H1 (cell line): ENCODE data around the gene PROX2. TPM values are rescaled to one million over a fixed set of nuclear protein-coding genes. Genes with fewer than 3 reads are reported as not detected.

Source experiments
- CTCF ChIA-PET: fragments of 300-600 bp; sonication (Branson Sonifier 250); formaldehyde crosslinking; loops from one replicate; lab custom pipeline; 2021; ENCODE audit not compliant: partially characterized antibody; lab: Charles Lee
- POLR2A ChIA-PET: fragments of 300-600 bp; sonication (Branson Sonifier 250); formaldehyde crosslinking; loops from one replicate; lab custom pipeline; 2021; ENCODE audit warnings: inconsistent platforms; ENCODE audit not compliant: partially characterized antibody; lab: Charles Lee
- DNase-seq, 2 experiments: peaks; one replicate each; pipeline versions ENCODE4 v3.0.0 to v3.0.0-alpha.2; 2010 to 2022; ENCODE audit warnings: low spot score in 2 of 2, low read depth in 1 of 2, mixed read lengths in 1 of 2
- FAIRE-seq: peaks from 2 replicates; lab custom pipeline; 2011; peaks lifted over from hg19 to GRCh38; lab: Jason Lieb, UNC
- H2AFZ ChIP-seq: 2 replicates; pipeline ENCODE4 v1.8.1; 2012; ENCODE audit warnings: low read length, inconsistent platforms
- H2AK5ac ChIP-seq: 2 replicates; pipeline ENCODE4 v1.6.1; 2013; ENCODE audit warnings: low read depth, low read length
- H2BK120ac ChIP-seq: replicated peaks from 2 replicates; pipeline ENCODE3; 2013; ENCODE audit warnings: low read depth, low read length, inconsistent platforms
- H2BK12ac ChIP-seq: 2 replicates; pipeline ENCODE4 v1.6.1; 2013; ENCODE audit warnings: low read depth, low read length
- H2BK15ac ChIP-seq: 2 replicates; pipeline ENCODE4 v1.6.1; 2013; ENCODE audit warnings: low read length
- H2BK20ac ChIP-seq: 2 replicates; pipeline ENCODE4 v1.6.1; 2013; ENCODE audit warnings: low read length
- H2BK5ac ChIP-seq: 2 replicates; pipeline ENCODE4 v1.6.1; 2013; ENCODE audit warnings: low read depth, low read length
- H3K14ac ChIP-seq: 2 replicates; pipeline ENCODE4 v1.6.1; 2013; ENCODE audit warnings: inconsistent platforms; ENCODE audit not compliant: insufficient read length
- H3K18ac ChIP-seq: 2 replicates; pipeline ENCODE4 v1.6.1; 2013; ENCODE audit warnings: low read length; ENCODE audit errors: extremely low read depth
- H3K23ac ChIP-seq: 2 replicates; pipeline ENCODE4 v1.6.1; 2013; ENCODE audit warnings: inconsistent platforms; ENCODE audit not compliant: insufficient read length
- H3K23me2 ChIP-seq: 2 replicates; pipeline ENCODE4 v1.6.1; 2013; ENCODE audit warnings: low read depth, low read length
- H3K27ac ChIP-seq: 2 replicates; pipeline ENCODE4 v1.6.1; 2011; ENCODE audit warnings: low read depth, low read length, inconsistent platforms
- H3K27me3 ChIP-seq, 4 experiments: replicated peaks in 1 of 4; 1 replicate in 1 of 4; 2 replicates in 3 of 4; pipeline versions ENCODE4 v1.6.1 to v1.8.1; 2011 to 2013; ENCODE audit warnings: low read length in 3 of 4, mild to moderate bottlenecking in 3 of 4, inconsistent platforms in 2 of 4, mixed read lengths in 2 of 4, moderate library complexity in 1 of 4; ENCODE audit not compliant: control insufficient read depth in 3 of 4, insufficient read depth in 3 of 4; ENCODE audit errors: extremely low read depth in 1 of 4
- H3K36me3 ChIP-seq, 4 experiments: 2 replicates each; pipeline versions ENCODE4 v1.6.1 to v1.8.1; 2011 to 2013; ENCODE audit warnings: mild to moderate bottlenecking in 4 of 4, low read length in 3 of 4, moderate library complexity in 2 of 4, control low read depth in 1 of 4, inconsistent platforms in 1 of 4; ENCODE audit not compliant: insufficient read depth in 4 of 4, control insufficient read depth in 2 of 4
- H3K4ac ChIP-seq: replicated peaks from 2 replicates; pipeline ENCODE3; 2013; ENCODE audit warnings: low read length, low read depth, mixed read lengths, inconsistent platforms; ENCODE audit not compliant: insufficient read length
- H3K4me1 ChIP-seq, 4 experiments: replicated peaks in 1 of 4; 1 replicate in 1 of 4; 2 replicates in 3 of 4; pipeline versions ENCODE4 v1.6.1 to v1.8.1; 2011 to 2013; ENCODE audit warnings: low read length in 3 of 4, inconsistent platforms in 2 of 4, mixed read lengths in 1 of 4; ENCODE audit not compliant: insufficient read depth in 4 of 4, control insufficient read depth in 3 of 4
- H3K4me2 ChIP-seq, 2 experiments: 2 replicates each; pipeline versions ENCODE4 v1.6.1 to v1.8.1; 2011 to 2013; ENCODE audit warnings: low read depth in 2 of 2, low read length in 2 of 2, control low read depth in 1 of 2, inconsistent platforms in 1 of 2, mild to moderate bottlenecking in 1 of 2; ENCODE audit not compliant: insufficient read depth in 1 of 2
- H3K4me3 ChIP-seq, 4 experiments: fragments of 200-600, 300-600 bp in 1 of 4; sonication (generic), shearing (Covaris generic), sonication (Bioruptor Twin) in 1 of 4; 2 replicates each; pipeline versions ENCODE4 v1.5.1 to v1.8.1; 2011 to 2016; ENCODE audit warnings: low read length in 4 of 4, low read depth in 3 of 4, control low read depth in 2 of 4, inconsistent platforms in 2 of 4, mild to moderate bottlenecking in 2 of 4, mixed read lengths in 1 of 4, moderate library complexity in 1 of 4; ENCODE audit not compliant: insufficient read depth in 2 of 4; ENCODE audit errors: extremely low read depth in 1 of 4
- H3K56ac ChIP-seq: replicated peaks from 2 replicates; pipeline ENCODE3; 2013; ENCODE audit warnings: low read depth, mild to moderate bottlenecking, mixed read lengths, low read length, inconsistent platforms; ENCODE audit not compliant: insufficient read length
- H3K79me1 ChIP-seq: 2 replicates; pipeline ENCODE4 v1.6.1; 2013; ENCODE audit warnings: low read depth, low read length, control low read depth
- H3K79me2 ChIP-seq, 2 experiments: 2 replicates each; pipeline versions ENCODE4 v1.6.1 to v1.8.1; 2012 to 2013; ENCODE audit warnings: low read length in 2 of 2, mild to moderate bottlenecking in 2 of 2, inconsistent platforms in 1 of 2; ENCODE audit not compliant: insufficient read depth in 2 of 2, control insufficient read depth in 1 of 2
- H3K9ac ChIP-seq, 4 experiments: replicated peaks in 1 of 4; 1 replicate in 1 of 4; 2 replicates in 3 of 4; pipeline versions ENCODE4 v1.6.1 to v1.8.1; 2011 to 2013; ENCODE audit warnings: low read depth in 3 of 4, low read length in 3 of 4, control low read depth in 2 of 4, mild to moderate bottlenecking in 2 of 4, moderate library complexity in 2 of 4, inconsistent platforms in 1 of 4; ENCODE audit errors: extremely low read depth in 1 of 4
- H3K9me3 ChIP-seq, 2 experiments: 2 replicates each; pipeline versions ENCODE4 v1.6.1 to v1.8.1; 2012 to 2013; ENCODE audit warnings: mild to moderate bottlenecking in 2 of 2, moderate library complexity in 2 of 2, control low read depth in 1 of 2, inconsistent platforms in 1 of 2, low read depth in 1 of 2, low read length in 1 of 2, mixed read lengths in 1 of 2; ENCODE audit not compliant: insufficient read depth in 2 of 2
- H4K20me1 ChIP-seq, 2 experiments: replicated peaks in 1 of 2; 2 replicates each; pipeline versions ENCODE3 to v1.8.1; 2011 to 2013; ENCODE audit warnings: inconsistent platforms in 2 of 2, low read length in 2 of 2, mild to moderate bottlenecking in 1 of 2; ENCODE audit not compliant: insufficient read depth in 2 of 2, control insufficient read depth in 1 of 2
- H4K5ac ChIP-seq: 2 replicates; pipeline ENCODE4 v1.6.1; 2013; ENCODE audit warnings: low read length, low read depth, mixed read lengths, inconsistent platforms; ENCODE audit not compliant: insufficient read length
- H4K8ac ChIP-seq: 2 replicates; pipeline ENCODE4 v1.8.0; 2013; ENCODE audit warnings: mild to moderate bottlenecking, moderate library complexity, low read length, inconsistent platforms; ENCODE audit not compliant: insufficient read depth; ENCODE audit errors: extremely low read depth
- H4K91ac ChIP-seq: replicated peaks from 2 replicates; pipeline ENCODE3; 2013; ENCODE audit warnings: low read length, mixed read lengths, inconsistent platforms; ENCODE audit not compliant: insufficient read length
- BCL11A ChIP-seq, 2 experiments: IDR thresholded peaks; one replicate each; pipeline ENCODE4 v1.6.1; 2011; ENCODE audit warnings: low read depth in 2 of 2, low read length in 2 of 2, mild to moderate bottlenecking in 2 of 2
- CEBPB ChIP-seq: IDR thresholded peaks from 2 replicates; pipeline ENCODE4 v1.6.1; 2012; ENCODE audit warnings: low read depth, low read length
- EZH2 ChIP-seq: fragments of 200-600 bp; sonication (generic); IDR thresholded peaks from 2 replicates; pipeline ENCODE4 v1.7.1; 2012; ENCODE audit warnings: low read depth, mild to moderate bottlenecking, moderate library complexity, low read length, inconsistent platforms; ENCODE audit not compliant: severe bottlenecking
- WGBS, 2 experiments: shearing (Covaris generic) in 1 of 2; methylation state at CpG; one replicate each; pipeline versions ENCODE4 v1.1.6 to v1.1.7; 2013 to 2015; ENCODE audit warnings: low lambda C conversion rate in 2 of 2, mixed read lengths in 2 of 2, inconsistent platforms in 1 of 2, low coverage in 1 of 2, missing lambda C conversion rate in 1 of 2; ENCODE audit not compliant: insufficient replicate concordance in 2 of 2, insufficient coverage in 1 of 2, insufficient read length in 1 of 2; ENCODE audit errors: extremely low coverage in 1 of 2, missing lambda C conversion rate in 1 of 2; 5-methylcytosine and 5-hydroxymethylcytosine counted together
- polyA plus RNA-seq, 7 experiments: library from polyadenylated mRNA; depleted of rRNA in 3 of 7; stranded (reverse) in 5 of 7; unstranded in 2 of 7; fragments of >200 nt in 5 of 7; fragments of 200-250 nt in 2 of 7; gene quantifications; 1 replicate in 5 of 7; 2 replicates in 1 of 7; 4 replicates in 1 of 7; pipeline versions ENCODE4 v1.2.1 to v1.2.3, GENCODE V29; 2011 to 2013; ENCODE audit warnings: missing spikeins in 2 of 7, mixed read lengths in 2 of 7
- total RNA-seq: library from RNA; stranded (reverse); fragmentation: NEBNext Ultra II Directional; extraction: Animal tissue kit (Norgen Biotek cat#: 25700); gene quantifications from 2 replicates; pipeline ENCODE4 v1.2.1, GENCODE V29; 2021
- TF ChIP-seq, protein P1 (sequence below), 3 experiments: IDR thresholded peaks; 1 replicate in 2 of 3; 2 replicates in 1 of 3; pipeline versions ENCODE4 v1.5.1 to v1.6.1; 2011; ENCODE audit warnings: low read length in 3 of 3, mild to moderate bottlenecking in 3 of 3, inconsistent platforms in 2 of 3, low read depth in 1 of 3, moderate library complexity in 1 of 3; ENCODE audit not compliant: insufficient read depth in 1 of 3; ENCODE audit errors: control extremely low read depth in 1 of 3

PROX2 gene
- total and polyA plus RNA-seq, 2 of the 8 experiments (the other 6 are each of a cell fraction or from before 2014, with no cell fraction given) = 0.03 TPM; not detected in 1

DNA sequence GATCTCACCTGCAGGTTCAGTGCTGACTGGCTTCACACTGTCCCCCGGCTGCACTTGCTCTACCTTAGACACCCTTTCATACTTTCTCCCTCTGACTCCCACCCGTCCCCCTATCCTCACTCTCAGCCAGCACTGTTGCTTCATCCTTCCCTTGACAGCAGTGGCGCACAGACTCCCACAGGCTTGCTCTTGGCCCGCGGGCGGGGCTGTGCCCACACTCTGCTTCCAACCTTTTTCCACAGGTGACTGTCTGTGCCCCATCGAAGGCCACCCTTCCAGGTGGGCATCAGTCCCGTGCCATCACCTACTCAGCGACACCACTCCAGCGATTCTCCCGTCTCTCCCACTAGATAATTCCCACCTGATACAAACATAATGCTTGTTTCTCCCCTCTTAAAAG, 48.1 kb upstream of the PROX2 start:
- Histone ChIP-seq H3K27ac (no peak overlapping the region), H3K36me3 (peaks cover 0 to 3% (median 0%) of the 10 kb centered on the region in 4 experiments; a peak in 3 of 8 replicates), H3K79me1 (no peaks in the 10 kb centered on the region), H3K56ac (no peak overlapping the region), H3K9me3 (no peaks in the 10 kb centered on the region), H2AFZ (no peak overlapping the region), H3K14ac (no peak overlapping the region), H3K18ac (no peak overlapping the region), H2BK12ac (no peak overlapping the region), H3K23ac (no peak overlapping the region), H2BK5ac (no peak overlapping the region), H3K4me3 (no peak overlapping the region), H3K4me1 (no peaks in the 10 kb centered on the region), H2BK20ac (no peak overlapping the region), H3K23me2 (peaks cover 2% of the 10 kb centered on the region; the same call in 1 of the 2 replicates), H3K9ac (no peak overlapping the region), H4K20me1 (no peaks in the 10 kb centered on the region), H3K4me2 (peak overlapping the region in 1 of 2 experiments; percentile 61; a peak in 1 of 4 replicates), H4K5ac (no peak overlapping the region), H2BK15ac (peak overlapping the region; percentile 72; the same call in 1 of the 2 replicates), H2BK120ac (no peak overlapping the region), H3K27me3 (0 out of 7 replicates have a peak, but pooled peaks cover 0 to 2% (median 0%) of the 10 kb centered on the region in 4 experiments), H3K4ac (no peak overlapping the region), H4K8ac (peak overlapping the region; percentile 89), H2AK5ac (no peak overlapping the region), H4K91ac (no peak overlapping the region), H3K79me2 (no peaks in the 10 kb centered on the region)
- FAIRE-seq (no peak), DNase-seq (no peak)
- POLR2A ChIA-PET = interaction anchor here (1.3 to 3.6 kb wide), 5 partner anchors 11 to 21 kb away, joined by 4 to 16 read pairs (median 12); no protein-coding TSS in a partner anchor
- TF ChIP-seq CEBPB (no peak), BCL11A (IDR thresholded peaks at IDR 0.05; ENCODE audit: low read depth in 2 of 2, low read length in 2 of 2) (no peak), EZH2 (no peak)
- TF ChIP-seq, protein P1, sequence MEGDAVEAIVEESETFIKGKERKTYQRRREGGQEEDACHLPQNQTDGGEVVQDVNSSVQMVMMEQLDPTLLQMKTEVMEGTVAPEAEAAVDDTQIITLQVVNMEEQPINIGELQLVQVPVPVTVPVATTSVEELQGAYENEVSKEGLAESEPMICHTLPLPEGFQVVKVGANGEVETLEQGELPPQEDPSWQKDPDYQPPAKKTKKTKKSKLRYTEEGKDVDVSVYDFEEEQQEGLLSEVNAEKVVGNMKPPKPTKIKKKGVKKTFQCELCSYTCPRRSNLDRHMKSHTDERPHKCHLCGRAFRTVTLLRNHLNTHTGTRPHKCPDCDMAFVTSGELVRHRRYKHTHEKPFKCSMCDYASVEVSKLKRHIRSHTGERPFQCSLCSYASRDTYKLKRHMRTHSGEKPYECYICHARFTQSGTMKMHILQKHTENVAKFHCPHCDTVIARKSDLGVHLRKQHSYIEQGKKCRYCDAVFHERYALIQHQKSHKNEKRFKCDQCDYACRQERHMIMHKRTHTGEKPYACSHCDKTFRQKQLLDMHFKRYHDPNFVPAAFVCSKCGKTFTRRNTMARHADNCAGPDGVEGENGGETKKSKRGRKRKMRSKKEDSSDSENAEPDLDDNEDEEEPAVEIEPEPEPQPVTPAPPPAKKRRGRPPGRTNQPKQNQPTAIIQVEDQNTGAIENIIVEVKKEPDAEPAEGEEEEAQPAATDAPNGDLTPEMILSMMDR (IDR thresholded peaks at IDR 0.05; ENCODE audit: control extremely low read depth in 1 of 3, insufficient read depth in 1 of 3, low read depth in 1 of 3, low read length in 3 of 3) = no peak
- 89% methylated on average over 11 of the region's 11 CpGs; no CpG with 5 or more reads in 1 of the 2 experiments for WGBS, 2 experiments
- CTCF ChIA-PET = interaction anchor here (1.5 to 2.5 kb wide), 4 partner anchors 10 to 64 kb away, joined by 4 to 15 read pairs (median 6); no protein-coding TSS in a partner anchor
